Putamen (tissue), 1 donor: ENCODE results near the gene RPL26.

ENCODE experiments used
- DNase-seq: peaks from one replicate; pipeline ENCODE4 v3.0.0-alpha.2; 2016; ENCODE audit warnings: low spot score

RPL26 gene

DNA sequence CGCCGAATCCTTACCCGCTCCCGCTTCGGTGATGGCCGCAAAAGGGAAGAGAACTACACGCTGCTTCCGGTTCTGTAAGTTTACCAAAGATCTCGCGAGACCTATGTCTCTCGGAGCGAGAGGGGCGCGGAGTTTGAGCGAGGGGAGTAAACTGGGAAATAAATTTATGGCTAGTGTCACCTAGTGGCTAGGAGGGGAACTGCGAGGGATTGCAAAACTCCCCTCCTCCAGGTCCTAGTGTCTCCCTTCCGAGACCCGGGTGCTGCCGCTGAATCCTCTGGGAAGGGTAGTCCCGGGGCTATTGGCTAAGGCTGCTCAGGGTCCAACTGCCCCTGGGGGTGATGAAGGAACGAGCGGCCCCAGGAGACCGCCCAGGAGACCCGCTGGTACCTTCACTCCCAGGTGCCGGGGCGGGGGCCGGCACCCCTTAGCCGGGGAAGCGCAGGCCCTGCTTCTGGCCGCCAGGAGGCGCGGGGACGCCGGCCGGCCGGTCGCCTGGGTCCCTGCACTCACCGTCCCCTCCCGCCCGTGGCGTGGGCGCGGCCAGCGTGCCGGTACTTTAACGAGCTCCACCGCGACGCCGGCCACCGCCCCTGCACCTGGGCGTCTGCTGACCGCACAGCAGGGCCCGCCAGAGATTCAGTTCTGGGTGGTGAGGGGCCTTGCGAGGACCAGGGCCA, at the start of gene RPL26:
RPL26 (minus strand) TSS at position 51 of the 680 bp plus-strand sequence. CDS start 883 bp downstream, outside the sequence.
- DNase-seq, result peak; percentile 98

DNA sequence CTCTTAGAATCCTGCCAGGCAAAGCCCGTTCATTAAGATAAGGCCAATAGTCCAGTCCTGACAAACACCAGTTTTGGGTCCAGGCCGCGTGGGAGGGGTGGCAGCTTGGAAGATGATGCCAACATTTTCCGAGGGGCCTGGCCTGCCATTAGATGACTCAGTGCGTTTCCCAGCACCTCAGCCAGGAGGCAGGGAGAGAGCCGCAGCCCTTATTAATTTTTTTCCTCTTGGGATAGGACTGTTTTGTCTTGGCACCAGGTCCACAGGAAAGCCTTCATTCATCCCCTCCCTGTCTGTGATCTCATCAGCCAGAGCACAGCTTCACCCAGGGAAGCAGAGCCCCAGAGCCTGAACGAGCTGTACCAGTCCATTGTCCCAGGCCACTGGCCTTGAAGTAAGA, 48.0 kb upstream of the RPL26 start:
- no peak for DNase-seq

DNA sequence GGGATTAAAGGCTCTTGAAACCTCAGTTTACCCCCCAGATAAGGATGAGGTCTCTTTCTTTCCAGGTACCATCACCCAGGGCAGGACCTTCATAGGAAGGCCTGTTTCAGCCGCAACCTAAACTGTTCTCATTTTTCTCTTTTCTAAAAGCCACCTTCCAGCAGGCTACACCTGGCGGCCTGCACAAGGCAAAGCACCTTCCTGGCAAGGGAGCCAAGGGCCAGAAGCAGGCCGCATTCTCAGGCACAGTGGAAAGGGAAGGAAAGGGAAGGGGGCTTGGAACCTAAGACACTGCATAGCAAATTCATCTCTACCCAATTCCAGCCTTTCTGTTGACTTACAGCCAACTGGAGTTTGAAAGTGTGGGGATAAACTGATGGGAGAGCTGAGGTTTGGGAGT, 43.8 kb upstream of the RPL26 start:
- DNase-seq, result no peak

DNA sequence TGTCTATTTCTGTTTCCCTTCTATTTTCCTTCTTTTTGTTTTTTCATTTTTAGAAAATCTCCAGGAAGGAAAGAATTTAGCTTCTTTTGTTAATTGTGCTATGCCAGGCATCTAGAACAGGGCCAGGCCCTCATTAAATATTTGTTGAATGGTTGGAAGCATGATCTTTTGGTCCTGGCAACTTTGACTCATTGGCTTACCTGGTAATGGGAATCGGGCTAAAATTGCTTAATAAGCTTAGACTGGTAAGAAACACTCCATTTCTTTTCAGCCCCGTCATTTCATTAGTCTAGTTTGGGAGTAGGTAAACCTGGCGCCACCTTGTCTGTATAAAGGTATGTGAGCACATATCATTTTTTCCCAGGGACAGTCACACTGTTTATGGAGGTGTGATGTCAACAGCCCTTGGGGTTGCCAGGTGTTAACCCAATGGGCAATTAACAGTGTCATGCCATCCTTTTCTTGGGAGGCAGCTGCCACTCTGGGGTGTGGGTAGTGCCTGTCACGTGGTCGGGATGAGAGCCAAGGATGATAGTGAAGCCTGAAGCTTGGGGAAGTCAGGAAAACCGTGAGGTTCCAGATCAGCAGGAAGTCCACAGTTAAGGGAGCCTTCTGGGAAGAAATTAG, 43.2 kb upstream of the RPL26 start:
- DNase-seq, result no peak

DNA sequence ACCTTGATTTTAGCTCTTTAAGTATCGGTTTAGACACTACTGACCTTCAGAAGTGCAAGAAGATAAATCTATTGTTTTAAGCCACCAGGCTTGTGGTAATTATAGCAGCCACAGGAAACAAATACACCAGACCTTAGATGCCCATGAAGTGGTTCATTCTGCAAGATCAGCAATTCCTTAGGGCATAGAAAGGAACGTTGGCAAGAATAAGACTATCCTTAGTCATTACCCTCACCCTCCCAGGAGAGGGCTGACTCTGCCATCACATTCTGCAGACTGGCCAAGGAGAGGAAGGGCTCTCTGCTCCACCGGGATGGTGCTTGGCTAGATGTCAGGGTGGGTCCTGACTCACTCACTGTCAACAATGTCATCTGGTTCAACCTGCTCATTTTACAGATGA, 38.6 kb upstream of the RPL26 start:
- no peak for DNase-seq

DNA sequence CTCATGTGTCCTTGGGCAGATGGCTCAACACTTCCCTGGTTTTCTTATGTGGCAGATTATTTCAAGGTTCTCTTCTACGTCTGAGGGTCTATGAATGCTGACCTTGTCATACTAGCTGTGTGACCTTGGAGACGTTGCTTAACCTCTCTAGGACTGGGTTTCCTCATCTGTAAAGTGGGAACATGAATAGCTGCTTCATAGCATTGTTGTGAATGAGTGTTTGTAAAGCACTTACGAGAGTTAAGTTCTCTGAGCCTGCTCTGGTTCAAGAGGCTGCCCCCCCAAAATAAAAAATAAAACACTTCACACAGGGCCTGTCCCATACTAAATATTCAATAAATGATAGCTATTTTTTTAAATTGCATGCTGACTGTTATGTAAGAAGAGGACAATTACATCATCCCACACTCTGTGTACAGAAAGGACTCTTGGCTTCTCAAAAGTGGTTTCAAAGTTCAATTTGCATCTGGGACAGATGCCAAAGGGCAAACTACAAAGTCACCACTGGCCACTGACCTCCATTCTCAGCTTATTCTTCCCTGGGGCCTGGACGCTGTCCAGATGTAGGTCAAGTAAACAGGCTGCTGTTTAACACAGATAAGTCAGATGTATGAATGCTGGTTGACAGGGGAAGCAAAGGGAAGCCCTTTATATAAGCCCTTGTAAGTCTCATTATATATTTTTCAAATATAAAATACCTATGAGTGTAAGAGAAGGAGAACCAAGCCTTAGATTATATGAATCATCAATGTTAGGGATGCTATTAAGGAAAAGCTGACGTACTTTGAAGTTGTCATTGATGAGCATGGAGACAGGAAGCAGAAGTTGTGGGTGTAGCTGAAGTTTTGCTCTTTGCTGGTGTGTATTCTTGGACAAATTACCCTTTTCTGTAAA, 37.3 kb upstream of the RPL26 start:
- DNase-seq, result peak; percentile 58

DNA sequence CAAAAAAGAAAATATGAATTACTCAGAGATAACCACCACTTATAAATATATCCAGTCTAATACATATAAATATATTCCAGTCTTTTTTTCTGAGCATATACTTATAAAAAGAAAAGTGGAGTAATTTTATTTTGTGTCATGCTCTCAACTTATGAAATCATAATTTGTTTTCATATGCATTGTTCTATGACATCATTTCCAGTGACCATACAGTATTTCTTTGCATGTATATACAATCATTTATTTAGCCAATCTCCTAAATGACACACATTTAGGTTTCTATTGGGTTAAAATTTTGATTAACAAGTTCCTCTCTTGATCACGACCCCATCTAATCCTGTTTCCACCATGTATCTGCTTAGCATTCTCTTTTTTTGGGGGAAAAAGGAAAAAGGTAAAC, 36.3 kb upstream of the RPL26 start:
- no peak for DNase-seq

DNA sequence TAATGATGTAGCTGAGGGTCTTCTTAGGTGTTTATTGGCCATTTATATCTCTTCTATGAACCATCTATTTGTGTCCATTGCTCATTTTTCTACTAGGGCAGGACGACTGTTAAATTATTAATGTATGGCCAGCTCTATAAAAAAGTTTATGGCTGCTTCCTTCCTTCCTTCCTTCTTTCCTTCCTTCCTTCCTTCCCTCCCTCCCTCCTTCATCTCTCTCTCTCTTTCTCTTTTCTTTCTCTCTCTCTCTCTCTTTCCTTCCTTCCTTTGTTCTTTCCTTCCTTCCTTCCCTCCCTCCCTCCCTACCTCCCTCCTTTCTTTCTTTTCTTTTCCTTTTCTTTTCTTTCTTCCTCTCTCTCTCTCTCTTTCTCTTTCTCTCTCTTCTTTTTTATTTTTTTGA, 35.5 kb upstream of the RPL26 start:
- no peak for DNase-seq

DNA sequence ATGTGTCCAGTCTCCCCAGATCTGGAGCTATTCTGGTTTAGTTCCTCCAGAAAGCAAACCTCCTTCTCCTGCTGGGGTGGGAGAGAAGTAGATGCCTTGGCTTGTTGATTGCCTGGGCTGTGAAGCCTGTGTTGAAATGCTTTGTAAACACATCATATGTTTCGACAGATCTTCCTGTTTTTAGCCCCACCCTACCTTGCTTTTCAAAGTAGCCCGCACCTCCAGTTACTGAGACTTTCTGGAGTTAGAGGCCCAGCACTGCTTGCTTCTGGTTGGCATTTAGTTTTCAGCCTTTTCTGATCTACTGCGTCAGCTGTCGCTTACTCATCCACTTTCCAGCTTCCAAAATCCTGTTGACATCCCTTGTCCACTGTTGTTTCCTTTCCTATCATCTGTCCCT, 34.8 kb upstream of the RPL26 start:
- DNase-seq, result no peak

DNA sequence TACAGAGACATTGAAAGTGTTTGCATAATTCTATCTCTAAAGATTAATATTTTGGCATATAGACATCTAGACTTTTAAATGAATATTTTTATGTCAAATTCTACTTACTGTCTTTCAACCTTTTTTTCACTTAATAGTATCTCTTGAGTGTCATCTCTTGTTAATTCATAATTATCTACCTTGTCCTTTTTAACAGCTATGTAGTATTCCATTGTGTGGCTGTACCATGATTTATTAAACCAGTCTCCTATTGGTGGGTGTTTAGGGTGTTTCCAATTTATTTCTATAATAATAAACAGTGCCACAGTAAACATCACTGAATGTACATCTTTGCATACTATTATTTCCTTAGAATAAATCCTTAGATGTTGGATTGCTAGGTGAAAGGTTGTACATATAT, 30.9 kb upstream of the RPL26 start:
- no peak for DNase-seq

DNA sequence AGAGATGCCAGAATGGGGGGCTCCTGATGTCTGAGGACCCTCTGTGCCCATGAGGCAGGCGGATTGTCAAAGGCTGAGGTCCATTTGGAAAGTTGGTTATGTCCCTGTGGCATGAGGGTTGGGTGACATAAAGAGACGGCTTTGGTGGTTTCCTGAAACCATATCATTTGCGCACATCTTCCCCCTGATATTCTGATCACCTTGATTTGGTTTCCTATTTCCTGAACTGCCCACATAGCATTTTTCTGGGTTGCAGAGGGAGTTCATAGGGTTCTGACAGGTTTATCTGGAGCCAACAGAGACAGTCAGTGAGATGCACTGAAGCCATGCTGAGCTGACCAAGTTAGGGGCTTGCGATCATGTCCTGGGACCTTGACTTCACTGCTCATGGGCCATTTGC, 30.3 kb upstream of the RPL26 start:
- no peak for DNase-seq

DNA sequence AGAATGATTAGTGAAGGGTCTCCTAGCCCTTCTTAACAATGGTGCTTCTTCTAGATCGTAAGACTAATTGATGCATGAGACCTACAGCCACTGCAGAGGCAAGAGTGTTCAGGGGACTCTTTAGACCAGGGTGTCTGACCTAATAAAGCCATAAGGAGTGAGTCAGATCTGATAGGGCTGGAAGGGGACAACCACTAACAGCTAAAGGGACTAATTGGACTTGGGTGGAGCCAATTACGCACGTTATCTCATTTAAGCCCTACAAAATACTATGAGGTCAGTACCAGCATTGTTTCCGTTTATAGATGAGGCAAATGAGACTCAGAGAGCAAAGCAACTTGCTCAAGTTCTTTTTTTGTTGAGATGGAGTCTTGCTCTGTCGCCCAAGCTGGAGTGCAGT, 29.1 kb upstream of the RPL26 start:
- DNase-seq, result no peak

DNA sequence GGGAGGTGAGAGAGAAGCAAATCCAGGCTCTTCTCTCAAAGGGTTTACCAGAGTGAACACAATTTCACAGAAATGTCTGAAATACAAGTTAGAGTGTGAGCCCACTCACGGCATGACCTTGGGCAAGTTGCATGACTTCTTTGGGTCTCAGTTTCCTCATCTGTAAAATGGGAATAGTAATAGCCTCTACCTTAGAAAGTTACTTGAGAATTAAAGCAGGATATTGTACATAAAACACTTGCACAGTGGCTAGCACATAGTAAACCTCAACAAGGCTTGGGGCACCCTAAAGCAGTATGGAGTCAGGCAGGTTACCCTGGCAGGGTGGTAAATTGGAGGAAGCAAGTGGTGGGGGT, 27.9 kb upstream of the RPL26 start:
- DNase-seq, result no peak

DNA sequence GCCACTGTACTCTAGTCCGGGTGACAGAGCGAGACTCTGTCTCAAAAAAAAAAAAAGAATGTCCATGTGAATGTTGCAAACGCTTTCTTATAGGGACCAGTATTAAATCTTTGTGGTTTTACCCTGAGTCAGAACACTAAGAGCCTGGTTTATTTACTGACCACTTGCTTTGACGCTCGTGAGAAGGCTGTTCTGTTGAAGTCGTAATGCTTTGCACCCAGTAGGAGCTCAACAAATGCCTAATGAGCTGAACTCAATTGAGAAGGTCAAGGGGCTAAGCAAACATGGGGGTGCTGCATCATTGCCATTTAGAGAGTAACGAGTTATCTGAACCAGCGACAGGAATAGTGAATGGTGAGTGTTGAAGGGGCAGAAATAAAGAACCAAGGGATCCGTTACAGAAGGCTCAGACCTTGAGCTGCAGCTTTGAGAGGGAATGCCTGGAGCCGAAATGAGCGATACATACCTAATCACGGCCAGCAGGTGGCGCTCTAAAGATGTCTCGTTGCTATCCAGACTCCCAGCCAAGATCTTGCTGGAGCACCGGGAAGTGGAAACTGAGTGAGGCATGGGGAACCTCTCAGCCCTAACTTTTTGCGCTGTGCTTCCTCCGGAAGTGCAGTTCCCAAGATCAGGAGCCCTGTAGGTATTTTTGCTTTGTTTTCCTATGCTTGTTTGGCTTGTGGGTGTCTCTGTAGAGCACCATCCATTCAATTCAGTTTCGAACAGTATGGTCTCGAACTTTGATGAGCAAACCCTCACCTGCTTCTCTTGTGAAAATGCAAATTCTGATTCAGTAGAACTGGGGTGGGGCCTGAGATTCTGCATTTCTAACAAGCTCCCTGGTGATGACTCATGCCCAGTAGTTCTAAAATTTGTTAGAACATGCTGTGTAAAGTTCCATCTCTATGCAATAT, 27.2 kb upstream of the RPL26 start:
- peak; percentile 80 for DNase-seq

DNA sequence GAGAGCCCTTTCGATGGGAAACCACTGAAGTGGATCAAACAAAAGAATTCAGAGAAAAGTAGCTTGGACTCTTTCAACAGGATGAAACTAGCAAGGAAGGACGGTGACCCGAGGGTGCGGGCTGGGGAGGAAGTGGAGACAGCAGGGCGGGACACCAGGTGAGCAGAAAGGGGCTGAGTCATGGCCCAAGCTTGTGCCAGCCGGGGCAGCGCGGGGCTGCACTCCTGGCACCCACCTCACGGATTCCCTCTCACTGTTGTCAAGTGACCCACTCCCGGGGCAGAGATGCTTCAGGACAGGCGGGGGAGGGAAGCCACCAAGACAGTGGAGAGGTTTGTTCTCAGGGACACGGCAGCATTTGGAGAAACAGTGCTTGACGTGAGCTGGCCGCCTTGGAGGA, 25.4 kb upstream of the RPL26 start:
- DNase-seq, result no peak

DNA sequence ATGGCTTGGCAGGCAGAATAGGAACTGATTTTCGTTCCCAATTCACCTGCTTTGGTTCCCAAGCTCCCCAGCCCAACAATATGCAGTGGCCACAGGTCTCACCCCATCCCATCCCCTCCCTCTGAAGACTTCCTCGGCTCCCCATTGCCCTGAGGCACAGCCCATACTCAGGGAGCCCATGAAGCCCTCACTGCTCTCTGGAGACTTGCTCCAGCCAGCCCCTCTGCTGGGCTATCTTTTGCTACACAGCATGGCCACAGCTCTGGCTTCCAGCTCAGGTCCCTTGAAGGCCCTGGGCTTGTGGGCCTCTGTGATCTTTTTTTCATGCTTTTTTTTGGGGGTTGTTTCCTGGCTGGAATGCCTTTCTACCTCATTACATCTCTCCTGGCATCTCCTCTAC, 23.2 kb upstream of the RPL26 start:
- no peak for DNase-seq

DNA sequence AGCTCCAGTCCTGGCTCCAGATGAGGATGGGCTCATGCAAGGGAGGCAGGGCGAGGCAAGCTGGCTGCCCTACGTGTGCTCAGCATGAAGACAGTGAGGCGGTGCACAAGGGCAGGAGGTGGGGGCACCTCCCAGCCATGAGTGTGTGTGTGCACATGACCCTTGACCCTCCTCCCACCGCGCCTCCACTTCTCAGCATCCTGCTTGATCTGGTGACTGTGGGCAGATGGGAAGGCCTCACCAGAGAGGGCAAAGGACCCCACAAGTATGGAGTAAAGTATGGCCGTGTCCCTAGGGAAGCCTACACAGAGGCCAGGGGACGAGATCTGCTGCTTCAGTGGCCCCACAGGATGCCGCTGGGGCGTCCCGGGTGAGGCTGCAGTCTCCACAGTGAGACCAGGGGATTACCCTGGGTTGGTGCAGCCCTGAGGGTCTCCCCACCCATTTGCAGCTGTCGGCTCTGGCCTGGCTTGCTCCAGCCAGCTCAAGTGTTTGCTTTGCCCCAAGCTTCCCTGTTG, 22.6 kb upstream of the RPL26 start:
- DNase-seq, result no peak

DNA sequence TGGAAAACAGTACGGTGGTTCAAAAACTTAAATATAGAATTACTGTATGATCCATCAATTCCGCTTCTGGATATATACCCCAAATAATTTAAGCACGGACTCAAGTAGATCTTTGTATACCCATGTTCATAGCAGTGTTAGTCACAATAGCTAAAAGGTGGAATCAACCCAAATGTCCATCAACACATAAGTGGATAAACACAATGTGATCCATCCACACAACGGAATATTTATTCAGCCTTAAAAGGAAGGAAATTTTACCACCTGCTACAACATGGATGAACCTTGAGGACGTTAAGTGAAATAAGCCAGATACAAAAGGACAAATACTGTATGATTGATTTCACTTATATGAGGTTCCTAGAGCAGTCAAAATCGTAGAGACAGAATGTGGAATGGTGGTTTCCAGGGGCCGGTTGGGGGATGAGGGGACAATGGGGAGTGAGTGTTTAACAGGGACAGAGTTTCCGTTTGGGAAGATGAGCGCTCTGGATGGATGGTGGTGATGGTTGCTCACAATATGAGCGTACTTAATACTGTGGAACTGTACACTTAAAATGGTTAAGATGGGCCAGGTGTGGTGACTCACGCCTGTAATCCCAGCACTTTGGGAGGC, 20.0 kb upstream of the RPL26 start:
- DNase-seq, result no peak

DNA sequence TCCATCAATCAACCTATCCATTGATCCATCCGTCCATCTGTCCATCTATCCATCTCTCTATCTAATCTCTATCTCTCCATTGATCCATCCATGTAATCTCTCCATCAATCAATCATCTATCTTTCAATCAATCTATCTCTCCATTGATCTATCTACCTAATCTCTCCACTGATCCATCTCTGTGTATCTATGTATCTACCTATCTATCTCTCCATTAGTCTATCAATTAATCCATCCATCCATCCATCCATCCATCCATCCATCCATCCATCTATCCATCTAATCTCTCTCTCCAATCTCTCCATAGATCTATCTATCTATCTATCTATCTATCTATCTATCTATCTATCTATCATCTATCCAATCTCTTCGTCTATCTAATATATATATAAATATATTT, 18.1 kb upstream of the RPL26 start:
- no peak for DNase-seq

DNA sequence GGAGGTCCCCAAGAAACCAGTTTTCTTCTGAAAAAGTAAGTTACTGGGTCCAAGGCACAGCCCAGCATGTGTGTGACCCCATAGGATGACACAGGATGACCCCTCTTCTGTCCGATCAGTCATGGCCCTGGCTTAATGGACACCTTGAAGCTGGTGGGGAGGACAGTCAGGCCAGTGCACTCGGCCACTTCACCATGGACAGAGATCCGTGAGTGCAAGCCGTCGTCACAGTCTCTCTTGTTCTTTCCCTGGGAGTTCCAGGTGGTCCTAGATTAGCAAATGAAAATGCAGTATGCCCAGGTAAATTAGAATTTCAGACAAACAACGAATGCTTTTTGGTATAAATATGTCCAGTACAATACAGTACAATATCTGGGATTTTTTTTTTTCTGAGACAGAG, 16.0 kb upstream of the RPL26 start:
- no peak for DNase-seq

DNA sequence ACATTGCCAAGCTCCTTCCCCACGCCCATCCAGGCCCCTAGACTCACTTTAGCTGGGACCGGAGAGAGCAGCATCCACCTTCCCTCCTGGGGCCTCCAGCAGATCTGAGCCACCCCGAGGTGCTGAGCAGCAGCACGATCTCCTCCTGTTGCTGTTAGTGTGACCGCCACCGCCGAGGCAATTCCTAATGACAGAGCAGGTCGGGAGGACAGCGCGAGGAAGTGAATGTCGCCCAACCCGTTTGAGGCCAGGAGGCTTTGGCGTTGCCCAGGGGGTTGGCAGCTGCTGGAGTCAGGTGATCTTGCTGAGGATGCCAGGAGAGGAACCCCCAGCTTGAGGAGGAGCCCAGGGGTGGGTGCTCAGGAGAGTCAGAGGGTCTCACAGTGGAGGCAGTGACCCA, 14.6 kb upstream of the RPL26 start, which contains the start of gene RNF222:
RNF222 (minus strand) TSS at position 192 of the 400 bp plus-strand sequence. CDS start 4,366 bp downstream, outside the sequence.
- DNase-seq, result no peak
